GM21825 (cell line): ENCODE measurements around the gene ACKR2.
"Not testable (repeated sequence)": the region's sequence is repeated elsewhere in the genome, so short reads cannot be mapped to it uniquely, and the experiment has no call there.

Experiments
- ATAC-seq: cut with Tn5 transposase; IDR thresholded peaks from one replicate; pipeline ENCODE4 v1.9.1; 2021; ENCODE audit warnings: mild to moderate bottlenecking, moderate library complexity; ENCODE audit not compliant: unreplicated experiment

The ACKR2 gene

DNA sequence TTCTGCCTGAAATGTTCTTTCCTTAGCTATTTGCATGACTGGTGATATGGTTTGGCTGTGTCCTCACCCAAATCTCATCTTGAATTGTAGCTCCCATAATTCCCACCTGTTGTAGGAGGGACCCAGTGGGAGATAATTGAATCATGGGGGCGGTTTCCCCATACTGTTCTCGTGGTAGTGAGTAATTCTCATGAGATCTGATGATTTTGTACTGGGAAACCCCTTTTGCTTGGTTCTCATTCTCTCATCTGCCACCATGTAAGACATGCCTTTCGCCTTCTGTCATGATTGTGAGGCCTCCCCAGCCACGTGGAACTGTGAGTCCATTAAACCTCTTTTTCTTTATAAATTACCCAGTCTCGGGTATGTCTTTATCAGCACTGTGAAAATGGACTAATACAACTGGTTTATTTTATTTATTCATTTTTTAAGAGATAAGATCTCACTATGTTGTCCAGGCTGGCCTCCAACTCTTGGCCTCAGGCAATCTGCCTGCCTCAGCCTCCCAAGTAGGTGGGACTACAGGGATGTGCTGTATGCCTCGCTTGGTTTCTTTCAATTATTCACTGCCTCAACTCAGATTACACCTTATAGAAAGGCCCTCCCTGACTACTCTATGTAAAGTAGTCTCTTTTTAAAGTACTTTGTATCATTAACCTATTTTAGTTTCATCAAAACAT lies 74.1 kb downstream of the ACKR2 start:
- ATAC-seq = not testable (repeated sequence)

DNA sequence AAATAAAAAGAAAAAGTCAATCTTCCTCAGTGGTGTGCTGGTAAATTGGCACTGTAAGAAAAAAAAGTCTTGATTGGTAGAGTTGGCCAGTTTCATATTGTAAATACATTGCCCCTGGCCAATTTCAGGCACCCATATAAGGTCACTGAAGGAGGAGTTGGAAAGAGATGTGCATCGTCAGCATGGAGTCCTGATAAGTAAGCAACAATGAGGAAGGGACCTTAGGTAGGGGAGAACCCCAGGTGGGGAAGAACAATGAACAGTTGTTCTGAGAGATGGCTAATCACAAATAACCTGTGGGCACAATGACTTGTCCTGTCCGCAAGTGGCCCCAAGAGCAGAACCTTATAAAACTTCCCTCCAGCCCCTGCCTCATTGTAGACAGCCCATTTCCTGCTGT lies 75.1 kb downstream of the ACKR2 start:
- no peak for ATAC-seq

DNA sequence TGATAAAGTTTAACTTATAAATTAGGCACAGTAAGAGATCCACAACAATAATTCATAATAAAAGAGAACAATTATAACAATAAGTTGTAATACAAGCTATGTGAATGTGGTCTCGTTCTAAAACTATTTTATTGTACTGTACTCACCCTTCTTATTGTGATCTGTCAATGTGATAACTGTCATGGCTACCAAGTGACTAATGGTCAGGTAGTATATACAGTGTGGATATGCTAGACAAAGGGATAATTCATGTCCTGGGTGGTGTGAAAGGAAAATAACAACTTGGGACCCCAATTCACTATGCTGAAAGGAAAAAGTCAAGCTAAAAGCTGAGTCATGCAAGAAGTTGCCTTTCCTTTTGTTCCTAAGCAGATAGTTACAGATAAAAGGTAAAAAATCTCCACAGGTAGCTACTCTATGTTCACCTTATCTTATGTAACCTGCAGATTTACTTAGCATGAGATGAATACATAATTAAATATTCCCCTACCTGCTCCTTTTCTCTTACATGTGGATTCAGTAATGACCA lies 77.1 kb downstream of the ACKR2 start:
- ATAC-seq = no peak

DNA sequence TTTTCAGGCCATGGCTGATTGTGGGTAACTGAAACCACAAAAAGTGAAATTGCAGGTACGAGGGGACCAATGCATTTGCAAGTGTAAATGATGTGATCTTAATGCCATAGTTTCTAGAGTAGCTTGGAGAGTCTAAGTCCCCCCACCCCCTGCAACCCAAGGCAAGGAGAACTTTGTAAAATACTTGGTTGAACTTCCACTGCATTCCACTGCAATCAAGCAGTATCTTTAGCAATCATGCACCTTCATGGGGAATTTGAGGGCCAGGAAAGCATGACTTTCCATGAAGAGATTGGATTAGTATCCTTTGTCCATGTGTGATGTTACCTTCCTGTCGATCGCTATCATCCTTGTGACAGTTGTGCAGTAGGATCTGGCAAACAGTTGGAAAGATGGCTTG lies 77.8 kb downstream of the ACKR2 start:
- no peak for ATAC-seq

DNA sequence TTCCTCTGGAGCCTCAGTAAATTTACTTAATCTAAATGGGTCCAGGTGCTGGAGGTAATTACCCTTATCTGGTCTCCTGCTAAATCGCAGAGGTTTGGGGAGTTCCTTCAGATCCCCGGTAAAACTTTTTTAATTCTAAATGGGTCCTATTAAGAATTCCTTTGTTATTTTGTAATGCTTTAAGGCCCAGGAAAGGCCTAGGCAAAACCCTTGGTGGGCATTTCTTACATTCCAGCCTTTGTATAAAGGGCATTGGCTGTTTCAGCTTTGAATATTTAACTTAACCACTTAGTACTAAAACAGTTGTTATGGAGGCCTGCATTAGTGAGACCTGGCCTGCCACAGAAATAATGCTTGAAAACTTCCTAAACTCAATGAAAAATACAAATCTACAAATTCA lies 81.8 kb downstream of the ACKR2 start:
- no peak for ATAC-seq

DNA sequence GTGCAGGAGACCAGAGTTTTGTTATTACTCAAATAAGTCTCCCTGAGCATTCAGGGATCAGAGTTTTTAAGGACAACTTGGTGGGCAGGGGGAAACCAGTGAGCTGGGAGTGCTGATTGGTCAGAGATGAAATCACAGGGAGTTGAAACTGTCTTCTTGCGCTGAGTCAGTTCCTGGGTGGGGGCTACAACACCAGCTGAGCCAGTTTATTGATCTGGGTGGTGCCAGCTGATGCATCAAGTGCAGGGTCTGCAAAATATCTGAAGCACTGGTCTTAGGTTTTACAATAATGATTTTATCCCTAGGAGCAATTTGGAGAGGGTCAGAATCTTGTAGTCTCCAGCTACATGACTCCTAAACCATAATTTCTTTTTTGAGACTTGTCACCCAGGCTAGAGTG lies 82.9 kb downstream of the ACKR2 start:
- ATAC-seq = no peak

DNA sequence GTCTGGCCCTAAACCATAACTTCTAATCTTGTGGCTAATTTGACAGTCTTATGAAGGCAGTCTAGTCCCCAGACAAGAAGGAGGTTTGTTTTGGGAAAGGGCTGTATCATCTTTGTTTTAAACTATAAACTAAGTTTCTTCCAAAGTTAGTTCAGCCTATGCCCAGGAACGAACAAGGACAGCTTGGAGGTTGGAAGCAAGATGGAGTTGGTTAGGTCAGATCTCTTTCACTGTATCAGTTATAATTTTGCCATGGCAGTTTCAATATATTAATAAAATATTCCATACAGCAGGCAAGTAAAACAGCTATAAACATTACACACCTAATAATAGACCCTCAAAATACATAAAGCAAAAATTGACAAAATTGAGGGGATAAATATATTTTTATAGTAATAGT lies 83.6 kb downstream of the ACKR2 start:
- ATAC-seq = no peak

DNA sequence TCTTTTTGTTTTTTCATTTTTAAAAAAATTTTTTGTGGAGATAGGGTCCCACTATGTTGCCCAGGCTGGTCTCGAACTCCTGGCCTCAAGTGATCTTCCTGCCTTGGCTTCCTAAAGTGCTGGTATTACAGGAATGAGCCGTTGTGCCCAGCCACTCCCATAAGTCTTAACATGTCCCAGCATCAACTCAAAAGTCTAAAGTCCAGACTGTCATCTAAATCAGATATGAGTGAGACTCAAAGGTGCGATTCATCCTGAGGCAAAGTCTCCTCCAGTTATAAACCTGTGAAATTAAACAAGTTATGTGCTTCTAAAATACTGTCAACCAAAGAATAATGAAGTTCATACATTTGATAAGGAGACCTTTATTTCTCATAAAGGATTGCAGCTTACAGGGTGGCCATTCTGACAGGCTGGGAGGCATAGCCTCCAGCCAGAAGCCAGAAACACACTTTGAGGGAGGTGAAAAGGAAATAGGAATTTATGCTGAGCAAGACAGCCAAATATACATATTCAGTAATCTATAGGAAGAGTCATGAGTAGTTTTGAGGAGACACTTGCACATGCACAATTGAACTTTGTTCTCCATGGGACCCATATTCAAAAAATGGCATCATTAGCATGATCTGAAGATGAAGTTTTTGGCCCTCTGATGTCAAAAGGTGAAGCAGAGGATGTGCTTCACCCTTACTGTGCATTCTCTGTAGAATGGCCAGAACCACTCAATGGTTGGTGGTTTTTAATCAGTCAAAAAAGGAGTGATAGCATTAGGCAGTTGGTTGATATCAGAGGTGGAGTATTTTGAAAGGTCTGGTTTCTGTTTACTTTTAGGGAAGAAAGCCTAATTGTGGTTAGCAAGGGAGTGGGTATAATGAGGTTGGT lies 85.7 kb downstream of the ACKR2 start:
- ATAC-seq = no peak

DNA sequence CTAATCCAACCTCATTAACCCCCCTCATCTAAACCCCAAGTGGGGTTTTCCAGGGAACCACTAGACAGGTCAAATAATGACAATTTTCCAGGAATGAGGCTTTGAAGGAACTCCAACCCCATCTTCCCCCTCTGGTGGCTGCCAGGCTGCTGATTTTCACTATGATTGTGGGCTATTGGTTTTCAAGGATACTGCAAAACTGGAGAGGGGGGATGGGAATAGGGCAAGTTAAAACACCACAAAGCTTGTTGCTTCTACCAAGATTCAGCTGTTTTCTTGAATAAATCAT lies 86.3 kb downstream of the ACKR2 start:
- no peak for ATAC-seq

DNA sequence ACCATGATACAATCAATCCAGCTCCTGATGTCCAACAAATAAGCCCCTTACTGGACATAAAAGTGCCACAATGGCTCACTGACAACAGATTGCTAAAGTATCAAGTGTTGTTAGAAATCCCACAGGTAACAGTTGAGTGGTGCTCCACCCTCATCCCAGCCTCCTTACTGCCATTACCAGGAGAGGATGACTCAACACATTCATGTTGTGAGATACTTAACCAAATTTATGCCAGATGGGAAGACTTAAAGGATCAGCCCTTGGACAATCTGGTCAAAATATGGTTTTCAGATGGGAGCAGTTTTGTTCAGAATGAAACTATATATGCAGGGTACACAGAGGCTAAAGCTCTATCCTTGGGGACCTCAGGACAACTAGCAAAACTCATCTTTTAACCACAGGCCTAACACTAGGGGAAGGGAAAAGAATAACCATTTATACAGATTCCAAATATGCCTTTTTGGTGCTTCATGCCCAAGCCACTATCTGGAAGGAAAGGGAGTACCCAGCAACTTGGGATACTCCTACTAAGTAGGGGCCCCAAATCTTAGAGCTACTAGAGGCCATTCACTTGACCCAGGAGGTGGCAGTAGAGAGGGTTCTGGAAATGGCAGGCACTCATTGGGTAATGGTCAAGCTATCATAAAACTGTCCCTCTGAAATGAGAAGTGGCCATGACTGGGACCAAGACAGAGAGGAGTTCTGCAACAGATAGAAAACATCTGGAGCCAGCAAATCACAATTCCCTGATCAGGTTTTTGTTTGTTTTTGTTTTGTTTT lies 89.8 kb downstream of the ACKR2 start:
- ATAC-seq = no peak

DNA sequence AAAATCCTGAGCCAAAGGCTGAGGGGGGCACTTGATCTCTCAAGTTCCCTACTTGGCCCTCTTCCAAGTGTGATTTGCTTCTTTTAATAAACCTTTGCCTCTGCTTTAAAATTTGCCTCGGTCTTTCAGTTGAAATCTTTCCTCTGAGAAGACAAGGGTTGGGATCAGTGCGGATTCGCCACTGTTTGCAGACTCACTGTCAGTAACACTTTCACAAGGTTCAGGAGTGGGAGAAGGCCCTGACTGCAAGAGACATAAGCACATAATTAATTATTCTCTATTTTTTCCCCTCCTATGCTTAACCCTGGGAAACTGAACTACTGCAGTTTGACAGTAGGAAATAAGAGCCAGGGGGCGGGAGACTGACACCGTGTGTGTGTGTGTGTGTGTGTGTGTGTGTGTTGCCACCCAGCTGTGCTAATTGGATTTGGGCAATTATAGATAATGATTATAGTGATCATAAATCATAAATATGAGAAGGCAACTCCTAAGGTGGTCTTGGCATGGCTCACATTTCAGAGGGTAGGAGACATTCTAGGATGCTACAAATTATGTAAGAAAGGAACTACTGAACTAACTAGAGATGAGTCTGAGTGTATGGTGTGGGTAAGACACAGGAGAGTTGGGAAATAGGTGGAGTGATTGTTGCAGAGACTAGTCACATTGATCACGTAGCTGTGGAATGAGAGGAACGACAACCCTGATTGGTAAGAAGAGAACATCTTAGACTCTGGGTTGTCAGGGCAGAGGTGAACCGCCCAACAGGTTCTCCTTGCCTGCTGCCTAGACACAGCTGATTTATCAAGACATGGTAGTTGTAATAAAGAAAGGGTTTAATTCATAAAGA lies 91.2 kb downstream of the ACKR2 start:
- ATAC-seq = no peak

DNA sequence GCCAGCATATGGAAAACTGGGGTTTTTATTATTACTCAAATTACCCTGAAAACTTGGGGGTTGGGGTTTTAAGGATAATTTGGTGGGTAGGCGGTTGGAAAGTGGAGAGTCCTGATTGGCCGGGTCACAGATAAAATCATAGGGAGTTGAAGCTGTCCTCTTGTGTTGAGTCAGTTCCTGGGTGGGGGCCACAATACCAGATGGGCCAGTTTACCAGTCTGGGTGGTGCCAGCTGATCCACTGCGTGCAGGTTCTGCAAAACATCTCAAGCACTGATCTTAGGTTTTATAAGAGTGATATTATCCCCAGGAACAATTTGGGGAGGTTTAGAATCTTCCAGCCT lies 91.8 kb downstream of the ACKR2 start:
- ATAC-seq = no peak

DNA sequence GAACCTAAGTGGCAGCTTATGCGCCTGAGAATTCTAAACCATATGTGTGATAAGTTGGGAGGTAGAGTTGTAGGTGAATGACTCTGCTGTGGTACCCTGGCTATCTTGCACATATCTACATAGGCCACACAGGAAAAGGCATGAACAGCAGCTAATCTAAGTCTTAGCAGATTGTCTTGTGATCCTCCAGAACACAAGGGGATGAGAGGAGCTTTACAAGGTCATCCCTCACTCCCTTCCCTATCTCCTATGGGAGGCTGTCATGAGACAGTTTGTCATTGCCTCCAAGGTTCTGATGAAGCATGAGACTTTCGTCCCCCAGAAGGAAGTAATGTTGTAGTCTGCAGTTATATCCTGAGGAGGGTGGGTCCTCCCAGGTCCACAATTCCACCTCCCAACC lies 93.0 kb downstream of the ACKR2 start:
- no peak for ATAC-seq

DNA sequence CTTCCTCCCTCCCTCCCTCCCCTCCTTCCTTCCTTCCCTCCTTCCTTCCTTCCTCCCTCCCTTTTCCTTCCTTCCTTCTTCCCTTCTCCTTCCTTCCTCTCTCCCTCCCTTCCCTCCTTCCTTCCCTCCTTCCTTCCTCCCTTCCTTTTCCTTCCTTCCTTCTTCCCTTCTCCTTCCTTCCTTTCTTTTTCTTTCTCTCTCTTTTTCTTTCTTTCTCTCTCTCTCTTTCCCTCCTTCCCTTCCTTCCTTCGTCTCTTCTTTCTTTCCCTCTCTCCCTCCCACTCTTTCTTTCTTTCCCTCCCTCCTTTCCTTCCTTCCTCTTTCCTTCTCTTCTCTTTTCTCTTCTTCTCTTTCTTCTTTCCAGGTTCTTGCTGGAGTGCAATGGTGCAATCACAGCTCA lies 94.8 kb downstream of the ACKR2 start:
- no peak for ATAC-seq

DNA sequence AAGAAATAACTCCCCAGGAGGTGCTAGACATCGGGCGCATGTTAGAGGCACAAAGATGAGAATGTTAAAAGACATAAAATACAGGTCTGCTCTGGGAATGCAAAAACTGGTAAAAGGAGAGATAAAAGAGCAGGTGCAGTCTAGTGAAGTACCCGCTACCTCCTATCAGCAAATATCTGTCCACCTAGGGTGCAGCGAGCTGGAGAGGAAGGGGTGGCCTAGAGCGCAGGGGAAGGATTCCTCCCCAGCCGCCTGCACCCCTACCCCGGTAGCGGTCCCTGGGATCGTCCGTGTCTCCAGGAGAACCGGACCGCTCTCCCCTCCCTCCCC lies 96.5 kb downstream of the ACKR2 start:
- ATAC-seq = no peak

DNA sequence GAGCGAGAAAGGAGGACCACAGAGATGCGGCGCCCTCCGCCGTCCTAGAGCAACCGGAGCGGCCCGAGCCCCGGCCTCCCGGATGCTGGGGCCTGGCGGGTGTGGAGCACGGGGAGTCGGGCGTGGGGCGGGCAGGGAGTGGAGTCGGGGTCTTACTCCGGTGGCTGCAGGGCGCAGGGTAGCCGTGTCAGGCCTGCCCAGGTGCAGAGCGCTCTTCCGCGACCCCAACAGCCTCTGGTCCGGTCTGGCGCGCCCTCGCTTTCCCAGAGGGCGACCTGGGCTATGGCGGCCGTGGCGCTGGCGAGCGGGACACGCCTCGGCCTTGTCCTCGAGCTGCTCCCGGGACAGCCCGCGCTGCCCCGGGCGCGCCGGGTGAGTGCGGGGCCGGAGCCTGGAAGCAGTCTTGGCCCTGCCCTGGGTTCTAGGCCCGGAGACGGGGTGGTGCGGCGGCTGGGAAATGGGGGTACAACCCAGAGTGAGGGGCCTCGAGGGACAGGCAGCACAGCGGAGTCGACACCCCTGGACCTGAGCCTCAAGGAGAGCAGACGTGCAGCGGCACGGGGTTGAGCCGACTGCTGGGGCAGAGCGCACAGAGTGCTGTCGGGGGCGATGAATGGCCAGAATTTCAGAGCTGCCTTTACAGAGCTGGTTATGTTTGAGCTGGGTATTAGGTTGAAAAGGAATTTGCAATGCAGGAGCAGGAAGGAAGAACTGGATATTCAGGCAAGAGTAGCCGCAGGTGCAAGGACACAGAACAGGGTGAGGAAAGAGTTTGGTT lies 97.0 kb downstream of the ACKR2 start, which contains the start of gene ZNF662:
TSS of gene ZNF662 (plus strand) at position 73 of the 778 bp plus-strand sequence. CDS start 1,973 bp downstream, outside the sequence.
- no peak for ATAC-seq

DNA sequence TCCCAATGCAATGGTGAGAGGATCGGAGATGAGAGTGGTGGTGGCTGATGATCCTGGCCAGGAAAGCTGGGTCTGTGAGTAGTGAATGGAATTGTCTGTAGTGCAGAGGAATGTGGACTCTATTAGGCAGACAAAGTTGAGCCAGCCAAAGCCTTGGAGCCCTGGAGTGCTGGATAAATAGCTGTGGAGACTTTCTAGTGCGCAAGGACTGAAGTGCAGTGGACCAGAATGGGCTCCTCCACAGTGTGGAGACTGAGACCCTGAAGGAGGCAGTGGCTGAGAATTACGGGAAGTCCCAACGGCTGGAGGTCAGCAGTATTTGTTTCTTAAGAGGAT lies 97.6 kb downstream of the ACKR2 start:
- ATAC-seq = no peak

DNA sequence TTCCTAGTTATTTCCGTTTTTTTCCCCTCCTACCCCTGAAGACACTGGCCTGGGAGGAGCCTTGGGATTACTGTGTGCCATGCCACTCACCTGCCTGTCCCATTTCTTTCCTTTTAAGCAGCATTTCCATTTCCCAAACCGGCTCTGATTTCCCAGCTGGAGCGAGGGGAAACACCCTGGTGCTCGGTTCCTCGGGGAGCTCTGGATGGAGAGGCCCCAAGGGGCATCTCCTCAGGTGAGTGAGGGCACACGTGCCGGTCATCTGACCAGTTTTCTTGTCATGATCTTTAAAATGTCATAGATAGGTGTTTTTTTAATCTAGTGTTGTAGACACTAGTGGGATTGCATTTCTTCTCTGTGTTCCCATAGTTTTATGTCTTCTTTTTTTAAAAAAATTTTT lies 99.4 kb downstream of the ACKR2 start:
- ATAC-seq = no peak

DNA sequence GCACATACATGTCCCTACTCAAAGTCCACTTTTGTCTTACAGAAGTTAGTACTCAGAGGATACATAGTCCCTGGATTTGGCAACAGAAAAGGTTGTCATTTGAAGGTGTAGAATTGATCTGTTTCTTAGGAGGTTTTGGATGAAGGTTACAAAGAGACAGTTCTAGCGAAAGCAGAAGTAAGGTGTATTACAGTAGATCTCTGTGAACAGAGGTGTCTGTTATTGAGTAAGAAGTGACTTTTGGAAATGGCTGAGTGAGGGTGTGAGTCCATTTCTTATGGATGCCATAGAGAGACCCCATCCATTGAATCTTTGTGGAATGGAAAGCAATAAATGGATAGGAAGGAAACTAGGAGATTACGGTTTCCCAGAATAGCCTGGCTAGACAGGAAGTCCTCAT lies 102.3 kb downstream of the ACKR2 start:
- ATAC-seq = no peak

DNA sequence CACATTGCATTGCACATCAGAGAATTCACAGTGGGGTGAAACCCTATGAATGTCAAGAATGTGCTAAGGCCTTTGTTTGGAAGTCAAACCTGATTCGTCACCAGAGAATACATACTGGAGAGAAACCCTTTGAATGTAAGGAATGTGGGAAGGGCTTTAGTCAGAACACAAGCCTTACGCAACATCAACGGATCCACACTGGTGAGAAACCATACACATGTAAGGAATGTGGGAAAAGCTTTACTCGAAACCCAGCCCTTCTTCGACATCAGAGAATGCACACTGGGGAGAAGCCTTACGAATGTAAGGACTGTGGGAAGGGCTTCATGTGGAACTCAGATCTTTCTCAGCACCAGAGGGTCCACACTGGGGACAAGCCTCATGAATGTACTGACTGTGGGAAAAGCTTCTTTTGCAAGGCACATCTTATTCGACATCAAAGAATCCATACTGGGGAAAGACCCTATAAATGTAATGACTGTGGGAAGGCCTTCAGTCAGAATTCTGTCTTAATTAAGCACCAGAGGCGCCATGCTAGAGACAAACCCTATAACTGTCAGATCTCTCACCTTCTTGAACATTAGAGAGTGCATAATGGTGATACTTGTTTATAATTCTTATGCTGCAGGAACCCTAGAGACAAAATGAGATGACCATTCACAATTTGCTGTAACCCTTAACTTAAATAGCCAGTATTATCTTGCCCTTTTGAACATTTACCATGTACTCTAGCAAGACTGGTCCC lies 105.7 kb downstream of the ACKR2 start:
- ATAC-seq = no peak
